ENCODE measurements around the gene RXFP4. TPM values are rescaled to one million over a fixed set of nuclear protein-coding genes. Genes with fewer than 3 reads are reported as not detected.
"Not testable (repeated sequence)": the region's sequence is repeated elsewhere in the genome, so short reads cannot be mapped to it uniquely, and the experiment has no call there.

Gene RXFP4
- total RNA-seq, 3 donors from 2014 or later = not detected

GRCh38 chr1:155912056-155912536 lies 29.3 kb upstream of the RXFP4 start:
- H3K4me1 Mint-ChIP-seq (ENCODE audit: low read depth) = peaks cover 24% of the 10 kb centered on the region
- no peaks in the 10 kb centered on the region for H3K9me3 Mint-ChIP-seq
- no peaks in the 10 kb centered on the region for H3K27me3 Mint-ChIP-seq (ENCODE audit: low read depth)
- ATAC-seq (no peak), DNase-seq (no peak)
- H3K36me3 Mint-ChIP-seq (ENCODE audit: insufficient read depth) = peaks cover 32% of the 10 kb centered on the region
- H3K4me3 Mint-ChIP-seq = peak overlapping the region; percentile 93

GRCh38 chr1:155913969-155914757 lies 27.3 kb upstream of the RXFP4 start:
- no peak for ATAC-seq
- peaks cover 43% of the 10 kb centered on the region for H3K36me3 Mint-ChIP-seq (ENCODE audit: insufficient read depth)
- no peaks in the 10 kb centered on the region for H3K9me3 Mint-ChIP-seq
- no peak overlapping the region for H3K4me3 Mint-ChIP-seq
- H3K4me1 Mint-ChIP-seq (ENCODE audit: low read depth) = peaks cover 21% of the 10 kb centered on the region
- no peaks in the 10 kb centered on the region for H3K27me3 Mint-ChIP-seq (ENCODE audit: low read depth)
- DNase-seq = no peak

GRCh38 chr1:155918660-155919059 lies 22.8 kb upstream of the RXFP4 start:
- Mint-ChIP-seq H3K36me3 (ENCODE audit: insufficient read depth) (peaks cover 47% of the 10 kb centered on the region), H3K27me3 (ENCODE audit: low read depth) (no peaks in the 10 kb centered on the region), H3K9me3 (no peaks in the 10 kb centered on the region), H3K4me1 (ENCODE audit: low read depth) (peaks cover 4% of the 10 kb centered on the region), H3K4me3 (no peak overlapping the region)
- no peak for DNase-seq
- ATAC-seq = no peak

- H3K36me3 Mint-ChIP-seq (ENCODE audit: insufficient read depth) = peaks cover 44% of the 10 kb centered on the region
- no peak overlapping the region for H3K4me3 Mint-ChIP-seq
- H3K9me3 Mint-ChIP-seq = no peaks in the 10 kb centered on the region
- H3K4me1 Mint-ChIP-seq (ENCODE audit: low read depth) = peaks cover 4% of the 10 kb centered on the region
- no peak for DNase-seq
- ATAC-seq = no peak
- no peaks in the 10 kb centered on the region for H3K27me3 Mint-ChIP-seq (ENCODE audit: low read depth)
Observed at GRCh38 chr1:155919801-155920200, 21.6 kb upstream of the RXFP4 start.

- Mint-ChIP-seq H3K27me3 (ENCODE audit: low read depth) (no peaks in the 10 kb centered on the region), H3K4me3 (no peak overlapping the region), H3K4me1 (ENCODE audit: low read depth) (peaks cover 4% of the 10 kb centered on the region), H3K36me3 (ENCODE audit: insufficient read depth) (peaks cover 44% of the 10 kb centered on the region), H3K9me3 (no peaks in the 10 kb centered on the region)
- ATAC-seq (no peak), DNase-seq (no peak)
Observed at GRCh38 chr1:155920717-155921116, 20.7 kb upstream of the RXFP4 start.

GRCh38 chr1:155925506-155925905 lies 15.9 kb upstream of the RXFP4 start:
- DNase-seq = no peak
- no peaks in the 10 kb centered on the region for H3K9me3 Mint-ChIP-seq
- peaks cover 15% of the 10 kb centered on the region for H3K4me1 Mint-ChIP-seq (ENCODE audit: low read depth)
- ATAC-seq = no peak
- peaks cover 46% of the 10 kb centered on the region for H3K36me3 Mint-ChIP-seq (ENCODE audit: insufficient read depth)
- no peak overlapping the region for H3K4me3 Mint-ChIP-seq
- no peaks in the 10 kb centered on the region for H3K27me3 Mint-ChIP-seq (ENCODE audit: low read depth)

GRCh38 chr1:155929057-155929456 lies 12.4 kb upstream of the RXFP4 start:
- ATAC-seq (no peak), DNase-seq (no peak)
- H3K27me3 Mint-ChIP-seq (ENCODE audit: low read depth) = no peaks in the 10 kb centered on the region
- no peak overlapping the region for H3K4me3 Mint-ChIP-seq
- H3K9me3 Mint-ChIP-seq = no peaks in the 10 kb centered on the region
- peaks cover 33% of the 10 kb centered on the region for H3K4me1 Mint-ChIP-seq (ENCODE audit: low read depth)
- H3K36me3 Mint-ChIP-seq (ENCODE audit: insufficient read depth) = peaks cover 42% of the 10 kb centered on the region

- Mint-ChIP-seq H3K36me3 (ENCODE audit: insufficient read depth) (peaks cover 38% of the 10 kb centered on the region), H3K4me1 (ENCODE audit: low read depth) (peaks cover 33% of the 10 kb centered on the region)
- H3K9me3 Mint-ChIP-seq; H3K27me3 Mint-ChIP-seq (ENCODE audit: low read depth); DNase-seq; ATAC-seq; H3K4me3 Mint-ChIP-seq: not testable (repeated sequence)
Observed at GRCh38 chr1:155930725-155931124, 10.7 kb upstream of the RXFP4 start.

- H3K4me1 Mint-ChIP-seq (ENCODE audit: low read depth) = peaks cover 33% of the 10 kb centered on the region
- no peaks in the 10 kb centered on the region for H3K27me3 Mint-ChIP-seq (ENCODE audit: low read depth)
- H3K36me3 Mint-ChIP-seq (ENCODE audit: insufficient read depth) = peaks cover 32% of the 10 kb centered on the region
- no peak overlapping the region for H3K4me3 Mint-ChIP-seq
- no peak for ATAC-seq
- DNase-seq = no peak
- no peaks in the 10 kb centered on the region for H3K9me3 Mint-ChIP-seq
Observed at GRCh38 chr1:155931332-155932038, 10.0 kb upstream of the RXFP4 start.

- ATAC-seq (no peak), DNase-seq (no peak)
- Mint-ChIP-seq H3K4me1 (ENCODE audit: low read depth) (peaks cover 33% of the 10 kb centered on the region), H3K9me3 (no peaks in the 10 kb centered on the region), H3K4me3 (no peak overlapping the region), H3K36me3 (ENCODE audit: insufficient read depth) (peaks cover 26% of the 10 kb centered on the region), H3K27me3 (ENCODE audit: low read depth) (no peaks in the 10 kb centered on the region)
Observed at GRCh38 chr1:155932081-155932480, 9.4 kb upstream of the RXFP4 start.

GRCh38 chr1:155932487-155932886 lies 9.0 kb upstream of the RXFP4 start:
- DNase-seq (no peak), ATAC-seq (no peak)
- H3K4me1 Mint-ChIP-seq (ENCODE audit: low read depth) = peaks cover 33% of the 10 kb centered on the region
- peaks cover 25% of the 10 kb centered on the region for H3K36me3 Mint-ChIP-seq (ENCODE audit: insufficient read depth)
- H3K4me3 Mint-ChIP-seq = no peak overlapping the region
- H3K9me3 Mint-ChIP-seq = no peaks in the 10 kb centered on the region
- no peaks in the 10 kb centered on the region for H3K27me3 Mint-ChIP-seq (ENCODE audit: low read depth)

GRCh38 chr1:155933591-155934096 lies 7.8 kb upstream of the RXFP4 start:
- H3K27me3 Mint-ChIP-seq (ENCODE audit: low read depth) = no peaks in the 10 kb centered on the region
- peaks cover 37% of the 10 kb centered on the region for H3K4me1 Mint-ChIP-seq (ENCODE audit: low read depth)
- no peak overlapping the region for H3K4me3 Mint-ChIP-seq
- no peaks in the 10 kb centered on the region for H3K9me3 Mint-ChIP-seq
- no peak for DNase-seq
- H3K36me3 Mint-ChIP-seq (ENCODE audit: insufficient read depth) = peaks cover 23% of the 10 kb centered on the region
- no peak for ATAC-seq

GRCh38 chr1:155934097-155934935 lies 7.1 kb upstream of the RXFP4 start, which contains the start of gene KHDC4:
KHDC4 (minus strand) TSS chr1:155934413; CDS start chr1:155934373, 40 bp downstream.
- Mint-ChIP-seq H3K36me3 (ENCODE audit: insufficient read depth) (peaks cover 19% of the 10 kb centered on the region), H3K27me3 (ENCODE audit: low read depth) (no peaks in the 10 kb centered on the region), H3K4me1 (ENCODE audit: low read depth) (peaks cover 33% of the 10 kb centered on the region), H3K9me3 (no peaks in the 10 kb centered on the region), H3K4me3 (no peak within 1 kb of the TSS)
- DNase-seq (peak; percentile 89), ATAC-seq (peak; percentile 96)

Data from activated T-cell treated with anti-CD3 and anti-CD28 coated beads, Interleukin-2, amount 50 U/mL, for 4 hours (primary cell).